HEK293 (cell line): ENCODE data around the gene GEMIN7.

Source experiments
- CTCF ChIP-seq: fragments of 450-650 bp; formaldehyde crosslinking; IDR thresholded peaks from 2 replicates; pipeline ENCODE4 v1.5.1; 2016; ENCODE audit warnings: missing biosample characterization, missing genetic modification characterization
- OSR2 ChIP-seq: fragments of 450-650 bp; formaldehyde crosslinking; IDR thresholded peaks from 2 replicates; pipeline ENCODE4 v1.5.1; 2016; ENCODE audit warnings: missing biosample characterization, missing genetic modification characterization
- ZNF138 ChIP-seq: fragments of 450-650 bp; formaldehyde crosslinking; IDR thresholded peaks from 2 replicates; pipeline ENCODE4 v1.5.1; 2016; ENCODE audit warnings: missing biosample characterization, missing genetic modification characterization, borderline replicate concordance
- ZNF214 ChIP-seq: fragments of 450-650 bp; formaldehyde crosslinking; IDR thresholded peaks from 2 replicates; pipeline ENCODE4 v1.5.1; 2017; ENCODE audit warnings: missing biosample characterization, mild to moderate bottlenecking, missing genetic modification characterization, borderline replicate concordance
- ZNF513 ChIP-seq: fragments of 450-650 bp; IDR thresholded peaks from 2 replicates; pipeline ENCODE4 v1.5.1; 2018; ENCODE audit warnings: missing biosample characterization, missing genetic modification characterization
- ZNF529 ChIP-seq: fragments of 450-650 bp; formaldehyde crosslinking; IDR thresholded peaks from 2 replicates; pipeline ENCODE4 v1.5.1; 2017; ENCODE audit warnings: missing genetic modification characterization, missing biosample characterization; ENCODE audit not compliant: insufficient replicate concordance
- ZNF707 ChIP-seq: fragments of 450-650 bp; formaldehyde crosslinking; IDR thresholded peaks from 2 replicates; pipeline ENCODE4 v1.5.1; 2016; ENCODE audit warnings: missing biosample characterization, missing genetic modification characterization
- ZXDB ChIP-seq: fragments of 450-650 bp; formaldehyde crosslinking; IDR thresholded peaks from 2 replicates; pipeline ENCODE4 v1.5.1; 2016; ENCODE audit warnings: missing biosample characterization, missing genetic modification characterization
- TF ChIP-seq, protein P1 (sequence below): fragments of 450-650 bp; formaldehyde crosslinking; IDR thresholded peaks from 2 replicates; pipeline ENCODE4 v1.5.1; 2016; ENCODE audit warnings: missing biosample characterization, missing genetic modification characterization
- TF ChIP-seq, protein P2 (sequence below): fragments of 450-650 bp; formaldehyde crosslinking; IDR thresholded peaks from 2 replicates; pipeline ENCODE4 v1.5.1; 2016; ENCODE audit warnings: missing biosample characterization, missing genetic modification characterization

DNA sequence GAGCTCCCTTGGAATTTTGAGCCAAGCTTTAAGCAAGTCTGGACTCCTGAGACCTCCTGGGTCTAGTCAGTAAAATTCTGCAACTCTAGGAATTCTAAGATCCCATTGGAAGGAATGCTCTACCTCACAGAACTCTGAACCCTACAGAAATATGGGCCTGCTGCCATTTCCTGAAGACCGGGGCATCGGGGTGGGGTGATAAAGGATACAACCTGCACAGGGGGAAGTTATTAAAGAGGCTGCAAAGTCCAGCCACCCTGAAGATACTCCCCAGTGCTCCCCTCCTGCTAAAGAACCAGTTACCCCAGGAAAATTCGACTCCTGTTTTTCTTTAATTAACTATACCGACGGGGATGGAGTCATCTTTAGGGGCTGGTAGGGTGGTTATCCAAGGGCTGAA lies 11.5 kb downstream of the GEMIN7 start:
- TF ChIP-seq CTCF (tag by site-specific recombination) (no peak), ZNF214 (tag by site-specific recombination) (no peak), OSR2 (tag by site-specific recombination) (no peak), ZNF529 (tag by site-specific recombination) (no peak), ZNF513 (tag by site-specific recombination) (no peak), ZNF138 (tag by site-specific recombination) (no peak), ZXDB (tag by site-specific recombination) (no peak), ZNF707 (tag by site-specific recombination) (no peak)
- TF ChIP-seq, protein P1, sequence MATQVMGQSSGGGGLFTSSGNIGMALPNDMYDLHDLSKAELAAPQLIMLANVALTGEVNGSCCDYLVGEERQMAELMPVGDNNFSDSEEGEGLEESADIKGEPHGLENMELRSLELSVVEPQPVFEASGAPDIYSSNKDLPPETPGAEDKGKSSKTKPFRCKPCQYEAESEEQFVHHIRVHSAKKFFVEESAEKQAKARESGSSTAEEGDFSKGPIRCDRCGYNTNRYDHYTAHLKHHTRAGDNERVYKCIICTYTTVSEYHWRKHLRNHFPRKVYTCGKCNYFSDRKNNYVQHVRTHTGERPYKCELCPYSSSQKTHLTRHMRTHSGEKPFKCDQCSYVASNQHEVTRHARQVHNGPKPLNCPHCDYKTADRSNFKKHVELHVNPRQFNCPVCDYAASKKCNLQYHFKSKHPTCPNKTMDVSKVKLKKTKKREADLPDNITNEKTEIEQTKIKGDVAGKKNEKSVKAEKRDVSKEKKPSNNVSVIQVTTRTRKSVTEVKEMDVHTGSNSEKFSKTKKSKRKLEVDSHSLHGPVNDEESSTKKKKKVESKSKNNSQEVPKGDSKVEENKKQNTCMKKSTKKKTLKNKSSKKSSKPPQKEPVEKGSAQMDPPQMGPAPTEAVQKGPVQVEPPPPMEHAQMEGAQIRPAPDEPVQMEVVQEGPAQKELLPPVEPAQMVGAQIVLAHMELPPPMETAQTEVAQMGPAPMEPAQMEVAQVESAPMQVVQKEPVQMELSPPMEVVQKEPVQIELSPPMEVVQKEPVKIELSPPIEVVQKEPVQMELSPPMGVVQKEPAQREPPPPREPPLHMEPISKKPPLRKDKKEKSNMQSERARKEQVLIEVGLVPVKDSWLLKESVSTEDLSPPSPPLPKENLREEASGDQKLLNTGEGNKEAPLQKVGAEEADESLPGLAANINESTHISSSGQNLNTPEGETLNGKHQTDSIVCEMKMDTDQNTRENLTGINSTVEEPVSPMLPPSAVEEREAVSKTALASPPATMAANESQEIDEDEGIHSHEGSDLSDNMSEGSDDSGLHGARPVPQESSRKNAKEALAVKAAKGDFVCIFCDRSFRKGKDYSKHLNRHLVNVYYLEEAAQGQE = no peak
- TF ChIP-seq, protein P2, sequence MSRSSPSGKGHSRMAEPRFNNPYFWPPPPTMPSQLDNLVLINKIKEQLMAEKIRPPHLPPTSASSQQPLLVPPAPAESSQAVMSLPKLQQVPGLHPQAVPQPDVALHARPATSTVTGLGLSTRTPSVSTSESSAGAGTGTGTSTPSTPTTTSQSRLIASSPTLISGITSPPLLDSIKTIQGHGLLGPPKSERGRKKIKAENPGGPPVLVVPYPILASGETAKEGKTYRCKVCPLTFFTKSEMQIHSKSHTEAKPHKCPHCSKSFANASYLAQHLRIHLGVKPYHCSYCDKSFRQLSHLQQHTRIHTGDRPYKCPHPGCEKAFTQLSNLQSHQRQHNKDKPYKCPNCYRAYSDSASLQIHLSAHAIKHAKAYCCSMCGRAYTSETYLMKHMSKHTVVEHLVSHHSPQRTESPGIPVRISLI = no peak
